Measurements from ENCODE around the gene GATA2.

The GATA2 gene

GRCh38 chr3:128492671-128493569, at the start of gene GATA2:
TSS of gene GATA2 (minus strand) at chr3:128493201. CDS start at chr3:128487031, 6,170 bp downstream.
- DNase-seq, result no peak

GRCh38 chr3:128541246-128541645, 48.2 kb upstream of the GATA2 start:
- DNase-seq, result no peak

GRCh38 chr3:128539376-128539775, 46.4 kb upstream of the GATA2 start:
- no peak for DNase-seq

GRCh38 chr3:128537091-128537703, 44.2 kb upstream of the GATA2 start:
- DNase-seq, result no peak

- no peak for DNase-seq
These were observed 39.3 kb upstream of the GATA2 start for GRCh38 chr3:128532012-128532983.

- DNase-seq, result no peak
These were observed 31.6 kb upstream of the GATA2 start for GRCh38 chr3:128524374-128525299.

GRCh38 chr3:128523591-128523990, 30.6 kb upstream of the GATA2 start:
- DNase-seq, result no peak

GRCh38 chr3:128521715-128522114, 28.7 kb upstream of the GATA2 start:
- DNase-seq, result no peak

GRCh38 chr3:128518587-128519490, 25.8 kb upstream of the GATA2 start:
- DNase-seq, result no peak

- no peak for DNase-seq
These were observed 24.6 kb upstream of the GATA2 start for GRCh38 chr3:128517648-128518047.

GRCh38 chr3:128515967-128516366, 23.0 kb upstream of the GATA2 start:
- DNase-seq, result no peak

- DNase-seq, result no peak
These were observed 15.9 kb upstream of the GATA2 start for GRCh38 chr3:128508852-128509251.

GRCh38 chr3:128506754-128507153, 13.8 kb upstream of the GATA2 start:
- no peak for DNase-seq

GRCh38 chr3:128505771-128506170, 12.8 kb upstream of the GATA2 start:
- no peak for DNase-seq

GRCh38 chr3:128504963-128505730, 12.1 kb upstream of the GATA2 start:
- DNase-seq, result no peak

GRCh38 chr3:128504533-128504915, 11.5 kb upstream of the GATA2 start:
- DNase-seq, result no peak

GRCh38 chr3:128503751-128504532, 10.9 kb upstream of the GATA2 start:
- DNase-seq, result no peak

- DNase-seq, result no peak
These were observed 10.2 kb upstream of the GATA2 start for GRCh38 chr3:128503164-128503651.

GRCh38 chr3:128502712-128503111, 9.7 kb upstream of the GATA2 start:
- DNase-seq, result no peak

Data from stimulated activated CD4-positive, alpha-beta T cell treated with anti-CD3 and anti-CD28 coated beads, Interleukin-1b, Interleukin-23, amount 100 ng/mL, for 48 hours (primary cell).